HCT116 (cell line): ENCODE data around the gene EIPR1.

Experiments used
- CEBPB ChIP-seq: IDR thresholded peaks from 2 replicates; pipeline ENCODE4 v1.6.1; 2012; ENCODE audit warnings: low read depth
- CTCF ChIP-seq, 3 experiments: fragments of 200-600 bp in 1 of 3; sonication (generic) in 1 of 3; IDR thresholded peaks in 2 of 3; conservative IDR thresholded peaks in 1 of 3; 2 replicates each; pipeline ENCODE4 v1.5.1; 2012 to 2017; ENCODE audit warnings: low read depth in 2 of 3, low read length in 2 of 3, antibody characterized with exemption in 1 of 3, borderline replicate concordance in 1 of 3, control low read depth in 1 of 3, mild to moderate bottlenecking in 1 of 3, mixed read lengths in 1 of 3, mixed run types in 1 of 3, moderate library complexity in 1 of 3; ENCODE audit not compliant: insufficient read depth in 1 of 3
- EZH2 ChIP-seq: fragments of 200-600 bp; sonication (generic); IDR thresholded peaks from 2 replicates; pipeline ENCODE4 v1.6.1; 2017; ENCODE audit warnings: antibody characterized with exemption, mixed run types
- EZH2phosphoT487 ChIP-seq: fragments of 200-600 bp; IDR thresholded peaks from 2 replicates; pipeline ENCODE4 v1.6.1; 2018; ENCODE audit warnings: antibody characterized with exemption, borderline replicate concordance
- POLR2A ChIP-seq: IDR thresholded peaks from 2 replicates; pipeline ENCODE4 v1.7.0; 2011; ENCODE audit warnings: borderline replicate concordance; ENCODE audit not compliant: insufficient read depth, insufficient read length; ENCODE audit errors: extremely low read depth
- POLR2AphosphoS5 ChIP-seq: IDR thresholded peaks from 2 replicates; pipeline ENCODE4 v1.6.1; 2011; ENCODE audit warnings: mild to moderate bottlenecking, low read depth, low read length, moderate library complexity
- RAD21 ChIP-seq: IDR thresholded peaks from 2 replicates; pipeline ENCODE4 v1.6.1; 2012; ENCODE audit warnings: low read depth, mild to moderate bottlenecking
- REST ChIP-seq: IDR thresholded peaks from 2 replicates; pipeline ENCODE4 v1.6.1; 2012; ENCODE audit warnings: low read depth
- SIN3A ChIP-seq: IDR thresholded peaks from 2 replicates; pipeline ENCODE4 v1.6.1; 2012; ENCODE audit warnings: low read depth
- SP1 ChIP-seq: IDR thresholded peaks from 2 replicates; pipeline ENCODE4 v1.6.1; 2012; ENCODE audit warnings: low read depth
- TCF7L2 ChIP-seq: IDR thresholded peaks from 2 replicates; pipeline ENCODE4 v1.7.0; 2011; ENCODE audit warnings: borderline replicate concordance, inconsistent platforms; ENCODE audit not compliant: insufficient read depth, insufficient read length; ENCODE audit errors: extremely low read depth
- YY1 ChIP-seq: IDR thresholded peaks from 2 replicates; pipeline ENCODE4 v1.6.1; 2011; ENCODE audit warnings: low read length, low read depth, moderate library complexity, mild to moderate bottlenecking; ENCODE audit not compliant: insufficient replicate concordance; ENCODE audit errors: extremely low read depth
- ZNF274 ChIP-seq: fragments of 200-500 bp; sonication (Bioruptor generic); IDR thresholded peaks from 2 replicates; pipeline ENCODE4 v1.6.1; 2014; ENCODE audit warnings: mild to moderate bottlenecking, low read depth, low read length, inconsistent platforms
- TF ChIP-seq, protein P1 (sequence below): IDR thresholded peaks from 2 replicates; pipeline ENCODE4 v1.6.1; 2012

DNA sequence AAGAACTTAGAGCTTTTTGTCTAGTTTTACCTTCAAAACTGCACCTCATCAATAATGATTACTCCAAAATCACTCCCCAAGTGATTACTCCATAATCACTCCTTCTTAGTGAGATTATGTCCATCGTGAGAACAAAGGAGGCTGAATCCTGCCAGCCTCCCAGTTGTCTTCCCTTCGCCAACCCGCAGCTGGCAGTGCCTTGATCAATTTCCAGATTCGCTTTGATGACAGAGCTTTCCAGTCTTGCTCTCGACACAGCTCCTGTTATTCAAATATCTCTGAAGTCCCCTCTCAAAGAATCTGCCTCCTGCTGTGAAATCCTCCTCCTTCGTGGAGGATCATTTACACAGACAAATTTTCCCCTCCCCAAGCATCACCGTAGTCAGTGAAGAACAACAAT lies 237.7 kb downstream of the EIPR1 start:
- TF ChIP-seq REST (no peak), YY1 (no peak), RAD21 (no peak), SP1 (no peak), EZH2phosphoT487 (no peak), CTCF (IDR thresholded peaks at IDR 0.05 in 2 of 3, conservative IDR thresholded peaks at IDR 0.05 in 1 of 3; ENCODE audit: borderline replicate concordance in 1 of 3, insufficient read depth in 1 of 3, low read depth in 2 of 3, low read length in 2 of 3) (no peak), SIN3A (no peak), EZH2 (no peak), POLR2A (no peak), CEBPB (no peak), POLR2AphosphoS5 (no peak), ZNF274 (no peak), TCF7L2 (no peak)
- TF ChIP-seq, protein P1, sequence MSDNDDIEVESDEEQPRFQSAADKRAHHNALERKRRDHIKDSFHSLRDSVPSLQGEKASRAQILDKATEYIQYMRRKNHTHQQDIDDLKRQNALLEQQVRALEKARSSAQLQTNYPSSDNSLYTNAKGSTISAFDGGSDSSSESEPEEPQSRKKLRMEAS, result no peak
